Left renal cortex interstitium (tissue), 4 donors: ENCODE data around the gene OR6K6. TPM values are rescaled to one million over a fixed set of nuclear protein-coding genes. Genes with fewer than 3 reads are reported as not detected.

Experiments
- DNase-seq, 4 donors: peaks; one replicate each; pipeline ENCODE4 v3.0.0-alpha.2; 2013; ENCODE audit warnings: low read depth in 4 of 4, low spot score in 2 of 4, missing footprints in 1 of 4
- polyA plus RNA-seq, 4 donors: library from polyadenylated mRNA; unstranded; fragments of 120-200 nt; gene quantifications; one replicate each; pipeline ENCODE4 v1.2.1, GENCODE V29; 2013; ENCODE audit not compliant: insufficient read length in 4 of 4

Gene OR6K6
- polyA plus RNA-seq, 4 donors: not detected

DNA sequence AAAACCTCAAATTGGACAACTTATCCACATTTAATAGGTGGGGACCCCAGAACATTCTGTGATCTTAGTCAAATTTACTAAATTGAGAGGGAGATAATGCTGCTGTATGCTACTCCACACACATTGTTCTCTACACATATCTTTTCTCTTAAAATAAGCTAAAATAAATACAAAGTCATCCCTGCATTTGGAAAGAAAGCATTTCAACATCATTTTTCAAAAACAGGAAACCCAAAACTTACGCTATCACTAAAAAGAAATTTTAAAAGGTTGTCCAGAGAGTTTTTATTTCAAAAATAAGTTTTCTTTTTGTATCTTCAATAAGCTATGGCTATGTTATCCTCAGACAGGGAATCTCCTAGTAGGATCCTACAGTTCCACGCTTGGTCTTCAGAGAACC is 46.0 kb downstream of the OR6K6 start:
- DNase-seq: no peak

DNA sequence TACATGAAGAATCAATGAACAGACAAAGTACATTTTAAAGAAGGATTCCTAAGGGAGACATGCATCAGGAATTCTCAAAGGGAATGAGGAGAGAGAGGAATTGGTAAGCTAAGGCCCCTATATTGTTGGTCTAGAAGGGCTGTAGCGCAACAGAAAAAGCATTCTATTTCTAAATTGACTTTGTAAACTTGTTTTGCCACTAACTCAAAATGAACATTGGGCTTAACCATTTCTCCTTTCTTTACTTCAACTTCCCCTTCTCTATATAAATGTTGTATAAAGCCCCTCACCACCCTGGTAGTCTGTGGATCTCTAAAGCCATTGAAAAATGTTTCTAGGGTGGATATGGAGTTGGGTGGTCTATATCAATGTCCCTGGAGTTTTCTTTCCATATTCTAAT is 46.9 kb downstream of the OR6K6 start:
- DNase-seq: no peak

DNA sequence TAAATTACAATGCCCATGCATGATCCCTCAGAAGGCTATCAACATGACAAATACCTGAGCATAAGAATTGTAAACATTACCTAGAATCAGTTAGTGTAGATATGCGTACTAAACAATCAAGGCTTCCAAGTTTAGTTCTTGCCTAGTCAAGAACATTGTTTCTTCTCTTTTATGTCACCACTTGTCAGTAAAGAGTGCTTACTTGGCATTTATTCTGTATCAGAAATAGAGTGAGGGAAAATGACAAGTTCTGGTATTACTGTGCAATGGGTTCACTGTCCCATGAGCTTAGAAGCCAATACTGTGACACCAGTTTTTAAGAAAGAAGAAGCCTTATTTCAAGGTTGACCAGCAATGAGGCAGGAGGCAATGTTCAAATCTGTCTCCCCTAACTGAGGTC is 49.2 kb downstream of the OR6K6 start:
- no peak for DNase-seq

Other genes starting within 250 kb of the OR6K6 start
- gene OR6Y1, start 200.3 kb upstream of the OR6K6 start, polyA plus RNA-seq: not detected
- gene OR6P1, start 184.1 kb upstream of the OR6K6 start, polyA plus RNA-seq: not detected
- not detected for gene OR10X1, start 174.8 kb upstream of the OR6K6 start, polyA plus RNA-seq
- under 1 TPM; 0.05 to 0.10 (median 0.06) TPM for gene OR10Z1, start 149.5 kb upstream of the OR6K6 start, polyA plus RNA-seq
- gene SPTA1, start 68.0 kb upstream of the OR6K6 start, polyA plus RNA-seq: 1 to 10 TPM; 1.1 to 5.9 (median 1.8) TPM
- not detected for gene OR6K2, start 54.1 kb upstream of the OR6K6 start, polyA plus RNA-seq
- under 1 TPM in 3 of 4 donors, not detected in 1; 0.07 to 0.14 (median 0.08) TPM for gene OR6K3, start 34.0 kb upstream of the OR6K6 start, polyA plus RNA-seq
- gene OR6N1, start 17.5 kb downstream of the OR6K6 start, polyA plus RNA-seq: under 1 TPM in 1 of 4 donors, not detected in 3; 0.06 TPM
- not detected for gene OR6N2, start 26.5 kb downstream of the OR6K6 start, polyA plus RNA-seq
- gene MNDA, start 76.6 kb downstream of the OR6K6 start, polyA plus RNA-seq: 1 to 10 TPM; 2.9 to 4.8 (median 3.5) TPM
- gene PYHIN1, start 176.8 kb downstream of the OR6K6 start, polyA plus RNA-seq: under 1 TPM; 0.17 to 0.29 (median 0.23) TPM